Breast epithelium (tissue), 3 donors: ENCODE results near the gene OPCML.

ENCODE experiments used
- CTCF ChIP-seq, 3 donors: fragments of 450-650 bp; IDR thresholded peaks; one replicate each; pipeline ENCODE4 v1.5.1; 2016 to 2017; ENCODE audit warnings: antibody characterized with exemption in 3 of 3, mild to moderate bottlenecking in 3 of 3, moderate library complexity in 3 of 3
- POLR2A ChIP-seq: fragments of 450-650 bp; IDR thresholded peaks from one replicate; pipeline ENCODE4 v1.6.1; 2016; ENCODE audit warnings: antibody characterized with exemption, mild to moderate bottlenecking, moderate library complexity

- TF ChIP-seq POLR2A: no peak
- TF ChIP-seq CTCF (IDR thresholded peaks at IDR 0.05): no peak
These were observed 13.5 kb downstream of the OPCML start for GRCh38 chr11:133518702-133519264.
